CD4-positive, alpha-beta T cell treated with Interferon alpha-2 for 1 hour (primary cell): Measurements from ENCODE around the gene SLC25A11.
A peak's percentile ranks its signal among the peaks of the same experiment; 100 is the strongest.
"Not testable (repeated sequence)": the region's sequence is repeated elsewhere in the genome, so short reads cannot be mapped to it uniquely, and the experiment has no call there.

Experiments
- DNase-seq, 2 donors: peaks; one replicate each; pipeline ENCODE4 v3.0.0-alpha.2; 2020 to 2022

The SLC25A11 gene

DNA sequence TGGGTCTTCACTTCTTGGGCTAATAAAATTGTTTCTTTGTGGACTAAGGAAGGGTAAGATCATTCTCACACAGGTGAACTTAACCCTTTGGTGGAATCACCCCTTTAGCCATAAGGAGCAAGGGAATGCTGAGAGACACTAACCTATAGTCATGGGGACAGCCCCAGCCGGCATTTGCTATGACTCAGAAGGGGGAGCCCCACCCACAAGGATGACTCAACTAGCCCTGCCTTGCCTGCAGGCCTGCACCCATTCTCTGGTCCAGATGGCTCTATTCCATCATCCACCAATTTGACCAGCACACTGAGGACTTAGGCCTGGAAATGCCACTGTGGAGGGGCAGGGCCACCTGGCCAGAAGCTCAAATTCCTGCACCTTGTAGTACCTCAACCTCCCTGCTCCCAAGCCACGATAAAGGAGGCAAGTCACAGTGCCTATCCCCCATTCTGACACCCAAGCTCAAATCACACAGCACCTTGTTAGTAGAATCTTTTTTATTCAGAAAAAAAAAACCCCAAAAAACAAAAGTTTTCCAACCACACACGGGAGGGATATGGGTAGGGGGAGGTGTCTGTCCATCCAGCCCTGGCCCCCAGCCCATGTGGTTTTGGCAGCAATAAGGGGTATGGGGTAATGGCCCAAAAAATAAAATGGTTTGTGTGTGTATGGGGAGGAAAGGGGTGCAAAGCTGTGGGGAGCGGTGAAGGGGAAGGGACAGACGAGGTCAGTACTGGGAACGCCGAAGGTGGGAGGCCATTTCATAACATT, 5.5 kb upstream of the SLC25A11 start:
- peak; percentile 73 to 76 for DNase-seq

DNA sequence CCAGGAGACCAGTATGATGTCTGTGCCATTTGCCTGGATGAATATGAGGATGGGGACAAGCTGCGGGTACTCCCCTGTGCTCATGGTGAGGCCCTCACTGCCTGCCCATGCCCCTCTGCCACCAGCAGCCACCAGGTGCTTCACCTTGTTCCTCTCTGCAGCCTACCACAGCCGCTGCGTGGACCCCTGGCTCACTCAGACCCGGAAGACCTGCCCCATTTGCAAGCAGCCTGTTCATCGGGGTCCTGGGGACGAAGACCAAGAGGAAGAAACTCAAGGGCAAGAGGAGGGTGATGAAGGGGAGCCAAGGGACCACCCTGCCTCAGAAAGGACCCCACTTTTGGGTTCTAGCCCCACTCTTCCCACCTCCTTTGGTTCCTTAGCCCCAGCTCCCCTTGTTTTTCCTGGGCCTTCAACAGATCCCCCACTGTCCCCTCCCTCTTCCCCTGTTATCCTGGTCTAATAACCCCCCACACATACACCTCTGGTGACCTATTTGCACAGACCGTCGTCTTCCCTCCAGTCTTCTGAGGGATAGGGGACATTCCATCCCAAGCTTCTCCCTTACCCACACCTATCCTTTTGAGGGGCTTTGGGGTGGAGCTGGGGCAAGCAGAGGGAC, 4.8 kb upstream of the SLC25A11 start:
- no peak for DNase-seq

DNA sequence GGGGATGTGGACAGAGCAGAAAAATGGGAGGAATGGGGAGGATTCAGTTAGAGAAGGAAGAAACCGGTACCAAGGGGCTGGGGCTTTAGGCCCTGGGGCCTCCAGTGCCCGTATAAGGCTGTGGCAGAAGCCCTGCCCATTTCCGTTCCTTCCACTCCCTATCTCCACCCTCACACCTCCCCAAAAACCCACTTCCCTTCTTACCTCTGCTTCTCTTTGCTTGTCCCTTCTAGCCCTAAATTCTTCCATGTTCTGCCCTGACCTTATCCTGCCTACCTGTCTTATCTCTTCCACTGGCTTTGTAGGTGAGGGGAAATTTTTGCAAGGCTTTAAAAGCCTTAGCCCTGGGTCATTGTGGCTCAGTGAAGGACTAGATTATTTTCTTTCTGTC, 4.3 kb upstream of the SLC25A11 start:
- peak; percentile 45 to 73 for DNase-seq

DNA sequence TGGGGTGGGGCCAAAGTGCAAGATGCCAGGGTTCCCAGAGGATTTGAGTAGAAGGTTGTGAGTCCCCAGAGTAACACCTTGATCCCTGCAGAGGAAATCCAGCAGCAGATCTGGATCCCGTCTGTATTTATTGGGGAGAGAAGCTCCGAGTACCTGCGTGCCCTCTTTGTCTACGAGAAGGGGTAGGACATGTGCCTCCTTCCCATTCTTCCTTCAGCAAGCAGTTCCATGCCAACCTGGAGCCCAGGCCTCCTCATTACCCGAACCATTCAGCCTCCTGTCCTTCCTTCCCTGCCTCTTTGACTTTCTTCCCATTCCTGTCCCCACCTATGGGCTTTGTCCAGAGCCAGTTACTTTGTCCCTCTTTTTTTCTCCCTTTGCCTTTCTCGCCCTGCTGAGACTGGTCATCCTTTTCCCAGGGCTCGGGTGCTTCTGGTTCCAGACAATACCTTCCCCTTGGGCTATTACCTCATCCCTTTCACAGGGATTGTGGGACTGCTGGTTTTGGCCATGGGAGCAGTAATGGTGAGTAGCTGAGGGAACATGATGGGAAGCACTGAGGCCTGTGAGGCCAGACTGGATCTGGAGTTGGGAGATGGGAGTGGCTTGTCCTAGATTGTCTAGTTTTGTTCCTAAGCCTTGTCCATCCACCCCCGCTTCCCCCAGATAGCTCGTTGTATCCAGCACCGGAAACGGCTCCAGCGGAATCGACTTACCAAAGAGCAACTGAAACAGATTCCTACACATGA, 3.1 kb upstream of the SLC25A11 start:
- DNase-seq, result no peak

DNA sequence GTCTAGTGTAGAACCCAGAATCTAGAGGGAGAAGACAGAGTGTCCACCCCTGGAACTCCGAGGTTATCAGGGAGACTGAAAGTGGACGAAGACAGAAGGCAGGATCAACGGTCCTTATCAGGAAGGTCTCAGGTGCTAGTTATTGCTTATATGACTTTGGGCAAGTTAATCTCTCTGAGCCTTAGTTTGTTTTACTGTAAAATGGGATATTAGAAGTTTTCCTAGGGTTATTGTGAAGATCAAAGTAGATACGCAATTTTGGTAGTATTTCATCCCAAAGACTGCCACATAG, 1.4 kb upstream of the SLC25A11 start:
- no peak for DNase-seq

DNA sequence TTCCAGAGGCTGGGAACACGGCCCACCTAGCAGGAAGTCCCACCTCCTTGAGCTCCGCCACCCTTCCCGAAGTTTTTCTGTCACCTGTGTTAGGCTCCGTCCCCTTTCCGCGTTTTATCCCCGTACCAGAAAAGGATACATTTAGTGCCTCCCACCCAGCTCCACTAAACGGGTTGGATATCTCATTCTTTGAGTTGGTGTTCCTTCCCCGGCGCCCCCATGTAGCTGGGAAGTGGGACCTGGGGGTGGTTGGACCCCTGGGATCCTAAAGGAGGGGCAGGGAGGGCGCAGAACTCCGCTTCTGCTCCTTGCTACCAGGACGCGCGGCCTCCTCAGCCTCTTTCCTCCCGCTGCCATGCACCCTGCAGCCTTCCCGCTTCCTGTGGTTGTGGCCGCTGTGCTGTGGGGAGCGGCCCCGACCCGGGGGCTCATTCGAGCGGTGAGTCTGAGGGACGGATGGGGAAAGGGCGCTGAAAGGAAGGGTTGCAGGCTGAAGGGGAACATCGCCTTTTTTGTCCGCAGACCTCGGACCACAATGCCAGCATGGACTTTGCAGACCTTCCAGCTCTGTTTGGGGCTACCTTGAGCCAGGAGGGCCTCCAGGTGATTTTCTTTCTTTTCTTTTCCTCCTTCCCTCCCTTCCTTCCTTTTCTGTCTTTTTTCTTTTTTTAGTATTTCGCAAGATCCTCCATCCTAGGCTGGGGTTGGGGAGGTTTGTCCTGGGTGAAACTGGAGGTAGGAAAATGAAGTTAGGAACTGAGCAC, 891 bp upstream of the SLC25A11 start:
- DNase-seq, result peak in 1 of 2 donors; percentile 47

DNA sequence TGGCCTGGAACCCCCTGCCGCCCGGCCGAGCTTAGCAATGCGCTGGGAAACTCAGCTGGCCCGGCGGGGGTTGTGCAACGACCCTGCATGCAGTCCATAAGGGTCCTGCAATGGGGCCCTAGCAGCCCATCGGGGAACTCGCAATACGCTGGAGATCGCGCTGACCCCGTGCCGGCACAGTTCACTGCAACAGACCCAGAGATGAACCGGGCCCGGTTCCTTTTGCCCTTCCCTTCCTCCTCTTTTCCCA, 375 bp downstream of the SLC25A11 start:
- no peak for DNase-seq

DNA sequence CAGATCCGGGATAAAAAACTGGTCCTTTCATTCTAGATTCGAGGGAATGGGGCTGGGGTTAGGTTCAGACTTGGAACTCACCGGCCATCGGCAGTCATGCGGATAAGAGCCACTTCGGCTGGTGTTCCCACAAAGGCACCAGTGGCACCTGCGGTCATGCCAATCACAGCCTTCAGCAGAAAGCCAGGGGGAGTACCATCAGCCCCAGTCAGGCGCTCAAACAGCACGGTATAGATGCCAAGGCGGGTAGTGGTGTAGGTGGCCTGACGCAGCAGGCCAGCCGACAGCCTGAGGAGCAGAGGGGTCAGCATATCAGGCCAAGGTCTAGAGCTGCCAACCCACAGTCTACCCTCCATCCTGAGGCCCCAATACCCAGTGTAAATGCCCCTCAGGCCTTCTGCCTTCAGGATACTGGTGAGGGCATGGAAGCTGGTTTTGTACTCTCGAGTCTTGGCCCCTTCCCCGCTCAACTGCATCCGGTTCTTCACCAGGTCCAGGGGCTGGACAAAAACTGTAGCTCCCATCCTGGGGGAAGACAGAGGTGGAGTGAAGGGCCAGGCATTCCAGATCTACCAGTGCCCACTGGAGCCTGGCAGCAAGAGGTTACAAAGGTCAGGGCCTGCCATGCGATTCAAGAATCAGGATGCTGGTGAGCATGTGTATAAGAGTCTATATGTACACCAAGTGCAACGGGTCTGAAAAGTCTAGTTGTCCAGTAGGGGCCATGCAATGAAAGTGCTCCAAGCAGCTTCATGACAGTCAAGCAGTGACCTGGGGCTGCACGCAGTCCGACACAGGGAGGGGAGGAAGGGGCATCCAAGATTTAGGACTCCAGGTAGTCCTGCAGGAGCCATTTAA, 929 bp downstream of the SLC25A11 start:
- no peak for DNase-seq

DNA sequence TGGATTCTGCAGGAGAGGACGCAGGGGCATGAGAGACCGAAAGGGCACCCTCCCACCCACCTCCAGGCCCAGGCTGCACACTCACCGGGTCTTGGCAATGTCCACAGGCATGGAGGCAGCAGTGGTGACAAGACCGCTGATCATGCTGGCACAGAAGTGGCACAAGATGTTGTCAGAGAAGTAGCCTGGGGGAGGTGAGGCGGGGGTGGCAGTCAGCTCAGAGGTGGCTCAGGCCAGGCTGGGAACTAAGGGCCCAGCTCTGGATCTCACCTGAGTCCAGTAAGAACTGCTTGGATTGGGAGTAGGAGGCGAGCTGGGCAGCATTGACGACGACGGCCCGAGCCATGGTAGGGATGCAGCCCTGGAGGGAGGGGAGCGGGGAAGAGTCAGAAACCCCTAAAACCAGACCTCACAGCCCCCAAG, 1.8 kb downstream of the SLC25A11 start:
- DNase-seq, result no peak

DNA sequence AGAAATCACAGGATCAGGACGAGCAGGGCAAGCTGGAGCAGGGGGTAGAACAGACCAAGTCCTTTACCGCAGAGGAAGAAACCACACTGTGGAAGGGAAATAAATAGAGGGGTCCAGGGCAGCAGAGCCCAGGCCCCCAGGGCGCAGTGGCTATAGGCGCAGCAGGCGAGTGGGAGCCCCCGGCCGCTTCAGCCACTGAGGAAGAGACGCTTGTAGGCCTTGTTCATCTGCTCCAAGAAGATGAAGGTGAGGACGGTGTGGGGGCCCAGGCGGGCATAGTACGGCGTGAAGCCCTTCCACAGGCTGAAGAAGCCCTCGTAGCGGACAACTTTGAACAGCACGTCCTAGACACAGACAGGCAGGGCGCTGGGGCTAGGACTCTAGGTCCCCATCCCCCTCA, 2.3 kb downstream of the SLC25A11 start:
- no peak for DNase-seq

DNA sequence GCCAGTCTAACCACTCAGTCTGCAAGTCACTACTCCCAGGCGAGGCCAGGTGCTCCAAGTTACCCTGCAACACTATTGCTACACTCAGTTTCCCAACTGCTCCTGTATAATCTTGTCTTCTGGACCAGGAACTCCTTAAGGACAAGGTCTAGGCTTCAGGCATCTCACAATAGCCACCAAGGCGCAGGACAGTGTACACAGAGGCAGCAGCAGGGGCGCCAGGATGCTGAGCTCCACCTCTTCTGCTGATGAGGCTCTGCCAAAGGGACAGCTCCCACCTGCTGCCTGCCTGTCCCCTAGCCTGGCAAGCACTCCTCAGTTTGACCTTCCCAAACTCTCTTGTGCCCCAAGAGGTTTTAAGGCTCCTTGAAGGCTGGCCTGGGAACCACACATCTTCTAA, 3.4 kb downstream of the SLC25A11 start:
- no peak for DNase-seq

DNA sequence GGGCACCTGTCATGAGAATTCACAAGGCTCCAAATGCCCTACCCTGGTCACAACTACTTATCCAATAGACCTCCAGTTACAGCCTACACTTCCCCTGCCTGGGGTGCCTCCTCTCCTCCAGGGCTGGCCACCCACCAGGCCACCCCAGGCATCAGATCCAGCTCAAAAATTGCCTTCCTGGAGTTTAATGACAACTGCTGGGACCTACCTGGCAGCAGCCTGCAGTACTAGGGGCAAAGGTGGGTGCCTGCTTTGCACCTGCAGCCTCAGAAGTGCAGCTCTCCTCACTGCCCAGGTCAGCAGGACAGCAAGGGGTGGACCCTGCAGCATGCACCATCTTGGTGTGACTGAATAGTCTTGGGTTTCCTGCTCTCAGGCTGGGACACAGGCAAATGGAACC, 4.2 kb downstream of the SLC25A11 start:
- no peak for DNase-seq

DNA sequence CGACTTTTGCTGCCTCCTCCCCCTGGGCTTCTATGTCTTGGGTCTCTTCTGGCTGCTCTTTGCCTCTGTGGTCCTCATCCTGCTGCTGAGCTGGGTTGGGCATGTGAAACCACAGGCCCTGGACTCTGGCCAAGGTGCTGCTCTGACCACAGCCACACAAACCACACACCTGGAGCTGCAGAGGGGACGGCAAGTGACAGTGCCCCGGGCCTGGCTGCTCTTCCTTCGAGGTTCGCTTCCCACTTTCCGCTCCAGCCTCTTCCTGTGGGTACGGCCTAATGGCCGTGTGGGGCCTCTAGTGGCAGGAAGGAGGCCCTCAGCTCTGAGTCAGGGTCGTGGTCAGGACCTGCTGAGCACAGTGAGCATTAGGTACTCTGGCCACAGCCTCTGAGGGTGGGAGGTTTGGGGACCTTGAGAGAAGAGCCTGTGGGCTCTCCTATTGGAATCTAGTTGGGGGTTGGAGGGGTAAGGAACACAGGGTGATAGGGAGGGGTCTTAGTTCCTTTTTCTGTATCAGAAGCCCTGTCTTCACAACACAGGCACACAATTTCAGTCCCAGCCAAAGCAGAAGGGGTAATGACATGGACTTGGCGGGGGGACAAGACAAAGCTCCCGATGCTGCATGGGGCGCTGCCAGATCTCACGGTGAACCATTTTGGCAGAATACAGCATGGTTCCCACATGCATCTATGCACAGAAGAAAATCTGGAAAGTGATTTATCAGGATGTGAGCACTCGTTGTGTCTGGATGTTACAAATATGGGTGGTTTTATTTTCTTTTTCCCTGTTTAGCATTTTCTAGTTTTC, 5.5 kb downstream of the SLC25A11 start:
- DNase-seq, result peak; percentile 7 to 28

DNA sequence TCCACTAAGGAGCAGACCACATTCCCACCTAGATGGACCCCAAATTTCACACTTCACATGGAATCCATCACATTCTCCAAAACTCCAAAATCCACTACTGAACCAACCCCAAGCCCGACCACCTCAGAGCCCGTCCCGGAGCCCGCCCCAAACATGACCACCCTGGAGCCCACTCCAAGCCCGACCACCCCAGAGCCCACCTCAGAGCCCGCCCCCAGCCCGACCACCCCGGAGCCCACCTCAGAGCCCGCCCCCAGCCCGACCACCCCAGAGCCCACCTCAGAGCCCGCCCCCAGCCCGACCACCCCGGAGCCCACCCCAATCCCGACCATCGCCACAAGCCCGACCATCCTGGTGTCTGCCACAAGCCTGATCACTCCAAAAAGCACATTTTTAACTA, 6.2 kb downstream of the SLC25A11 start:
- DNase-seq, result no peak

DNA sequence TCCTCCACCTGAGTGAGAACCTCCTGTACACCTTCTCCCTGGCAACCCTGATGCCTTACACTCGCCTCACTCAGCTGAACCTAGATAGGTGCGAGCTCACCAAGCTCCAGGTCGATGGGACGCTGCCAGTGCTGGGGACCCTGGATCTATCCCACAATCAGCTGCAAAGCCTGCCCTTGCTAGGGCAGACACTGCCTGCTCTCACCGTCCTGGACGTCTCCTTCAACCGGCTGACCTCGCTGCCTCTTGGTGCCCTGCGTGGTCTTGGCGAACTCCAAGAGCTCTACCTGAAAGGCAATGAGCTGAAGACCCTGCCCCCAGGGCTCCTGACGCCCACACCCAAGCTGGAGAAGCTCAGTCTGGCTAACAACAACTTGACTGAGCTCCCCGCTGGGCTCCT, 7.1 kb downstream of the SLC25A11 start:
- DNase-seq, result no peak

DNA sequence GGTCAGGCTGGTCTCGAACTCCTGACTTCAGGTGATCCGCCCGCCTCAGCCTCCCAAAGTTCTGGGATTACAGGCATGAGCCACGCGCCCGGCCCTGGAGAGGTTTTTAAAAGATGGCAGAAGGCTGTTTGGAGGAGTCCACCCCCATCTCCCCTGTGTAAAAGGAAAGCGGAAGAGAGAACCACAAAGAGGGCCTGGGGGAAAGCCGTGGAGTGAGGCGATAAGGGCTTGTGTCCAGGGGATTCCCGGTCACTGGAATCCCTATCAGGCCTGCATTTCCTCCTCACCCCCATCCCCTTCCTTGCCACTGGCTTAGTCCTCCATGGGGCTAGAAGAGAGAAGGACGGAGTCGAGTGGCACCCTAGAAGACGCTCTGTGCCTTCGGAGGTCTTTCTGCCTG, 7.9 kb downstream of the SLC25A11 start, which contains the start of gene GP1BA:
GP1BA (plus strand) TSS at position 315 of the 400 bp plus-strand sequence. CDS start 328 bp downstream, outside the sequence.
- DNase-seq, result no peak

DNA sequence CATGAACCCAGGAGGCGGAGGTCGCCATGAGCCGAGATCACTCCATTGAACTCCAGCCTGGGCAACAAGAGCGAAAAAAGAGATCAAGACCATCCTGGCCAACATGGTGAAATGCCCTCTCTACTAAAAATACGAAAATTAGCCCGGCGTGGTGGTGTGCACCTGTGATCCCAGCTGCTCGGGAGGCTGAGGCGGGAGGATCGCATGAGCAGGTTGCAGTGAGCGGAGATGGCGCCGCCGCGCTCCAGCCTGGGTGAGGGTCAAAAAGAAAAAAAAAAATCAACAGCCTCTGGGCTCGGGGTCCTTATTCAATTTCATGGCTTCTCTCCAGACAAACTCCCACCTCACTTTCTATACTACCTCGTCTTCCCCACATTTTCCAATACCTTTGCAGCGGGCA, 11.0 kb downstream of the SLC25A11 start:
- no peak for DNase-seq

DNA sequence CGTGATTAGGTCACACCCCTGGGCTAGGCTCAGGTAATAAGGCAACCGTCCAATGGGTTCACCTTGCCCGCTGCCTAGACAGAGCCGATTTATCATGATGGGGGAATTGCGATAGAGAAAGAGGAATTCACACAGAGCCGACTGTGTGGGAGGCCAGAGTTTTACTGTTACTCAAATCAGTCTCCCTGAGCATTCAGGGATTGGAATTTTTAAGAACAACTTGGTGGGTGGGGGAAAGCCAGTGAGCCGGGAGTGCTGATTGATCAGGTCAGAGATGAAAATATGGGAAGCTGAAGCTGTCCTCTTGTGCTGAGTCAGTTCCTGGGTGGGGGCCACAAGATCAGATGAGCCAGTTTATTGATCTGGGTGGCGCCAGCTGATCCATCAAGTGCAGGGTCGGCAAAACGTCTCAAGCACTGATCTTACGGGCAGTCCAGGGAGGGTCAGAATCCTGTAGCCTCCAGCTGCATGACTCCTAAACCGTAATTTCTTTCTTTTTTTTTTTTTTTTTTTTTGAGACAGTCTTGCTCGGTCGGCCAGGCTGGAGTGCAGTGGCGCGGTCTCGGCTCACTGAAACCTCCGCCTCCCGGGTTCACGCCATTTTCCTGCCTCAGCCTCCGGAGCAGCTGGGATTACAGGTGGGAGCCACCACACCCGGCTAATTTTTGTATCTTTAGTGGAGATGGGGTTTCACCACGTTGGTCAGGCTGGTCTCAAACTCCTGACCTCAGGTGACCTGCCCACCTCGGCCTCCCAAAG, 13.1 kb downstream of the SLC25A11 start:
- not testable (repeated sequence) for DNase-seq

DNA sequence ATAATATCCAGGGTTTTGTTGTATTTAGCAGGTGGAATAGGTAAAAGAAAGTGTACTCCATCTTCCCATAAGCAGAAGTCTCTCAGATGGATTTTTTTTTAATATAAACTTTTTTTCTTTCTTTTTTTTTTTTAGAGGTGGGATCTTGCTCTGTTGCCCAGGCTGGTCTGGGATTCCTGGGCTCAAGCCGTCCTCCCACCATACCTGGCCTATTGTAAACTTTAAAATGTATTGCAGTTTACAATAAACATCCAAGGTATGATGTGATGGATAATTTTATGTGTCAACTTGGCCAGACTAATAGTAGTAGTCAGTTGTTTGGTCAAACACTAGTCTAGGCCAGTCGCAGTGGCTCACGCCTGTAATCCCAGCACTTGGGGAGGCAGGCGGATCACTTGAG, 18.5 kb downstream of the SLC25A11 start:
- DNase-seq, result no peak

DNA sequence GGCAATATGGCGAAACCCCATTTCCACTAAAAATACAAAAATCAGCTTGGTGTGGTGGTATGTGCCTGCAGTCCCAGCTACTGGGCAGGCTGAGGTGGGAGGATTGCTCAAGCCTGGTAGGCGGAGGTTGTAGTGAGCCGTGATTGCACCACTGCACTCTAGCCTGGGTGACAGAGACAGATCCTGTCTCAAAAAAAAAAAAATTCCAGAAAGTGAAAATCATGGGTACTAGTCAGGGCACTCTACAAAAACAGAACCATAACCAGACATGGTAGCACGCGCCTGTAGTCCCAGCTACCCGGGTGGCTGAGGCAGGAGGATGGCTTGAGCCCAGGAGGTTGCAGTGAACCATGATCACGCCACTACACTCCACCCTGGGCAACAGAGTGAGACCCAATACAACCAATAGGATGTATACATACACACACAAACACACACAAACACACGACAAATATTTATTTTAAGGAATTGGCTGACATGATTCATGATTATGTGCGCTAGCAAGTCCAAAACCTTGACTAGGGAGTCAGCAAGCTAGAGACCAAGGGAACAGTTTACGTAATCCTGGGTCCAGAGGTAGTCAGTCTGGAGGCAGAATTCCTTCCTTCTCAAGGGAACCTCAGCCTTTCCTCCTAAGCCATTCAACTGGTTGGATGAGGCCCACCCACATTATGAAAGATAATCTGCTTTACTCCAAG, 19.3 kb downstream of the SLC25A11 start:
- DNase-seq, result peak in 1 of 2 donors; percentile 37
